Activated CD8-positive, alpha-beta memory T cell treated with anti-CD3 and anti-CD28 coated beads, Interleukin-2, amount 50 U/mL, for 4 hours (primary cell): ENCODE results near the gene PTGER1.
"Not testable (repeated sequence)": the region's sequence is repeated elsewhere in the genome, so short reads cannot be mapped to it uniquely, and the experiment has no call there.

Experiments
- DNase-seq: peaks from one replicate; pipeline ENCODE4 v3.0.0-alpha.2; 2020

Gene PTGER1

DNA sequence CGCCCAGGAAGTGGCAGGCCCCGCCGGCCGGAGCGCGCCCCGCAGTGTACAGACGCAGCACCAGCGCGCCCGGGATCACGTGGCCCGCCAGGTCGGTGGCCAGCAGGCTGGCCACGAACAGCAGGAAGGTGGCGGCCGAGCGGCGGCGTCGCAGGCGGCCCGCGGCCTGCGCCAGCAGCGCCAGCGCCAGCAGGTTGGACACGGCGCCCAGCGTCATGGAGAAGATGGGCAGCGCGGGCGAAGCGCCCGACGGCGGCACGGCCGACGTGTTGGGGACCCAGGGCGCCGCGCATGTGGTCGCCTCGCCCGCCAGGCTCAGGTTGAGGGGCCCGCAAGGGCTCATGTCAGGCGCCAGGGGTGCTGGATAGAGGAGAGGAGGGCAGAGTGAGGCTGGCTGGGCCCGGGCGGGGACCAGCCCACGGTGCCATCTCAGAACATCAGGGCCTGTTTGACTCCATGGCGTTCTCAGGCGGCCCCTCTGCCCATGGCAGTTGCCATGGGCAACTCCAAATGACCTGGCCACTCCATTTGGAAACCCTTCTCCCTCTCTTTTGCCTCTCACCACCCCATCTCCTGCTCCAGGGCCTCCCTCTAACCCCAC lies 1.1 kb downstream of the PTGER1 start:
- DNase-seq = no peak

DNA sequence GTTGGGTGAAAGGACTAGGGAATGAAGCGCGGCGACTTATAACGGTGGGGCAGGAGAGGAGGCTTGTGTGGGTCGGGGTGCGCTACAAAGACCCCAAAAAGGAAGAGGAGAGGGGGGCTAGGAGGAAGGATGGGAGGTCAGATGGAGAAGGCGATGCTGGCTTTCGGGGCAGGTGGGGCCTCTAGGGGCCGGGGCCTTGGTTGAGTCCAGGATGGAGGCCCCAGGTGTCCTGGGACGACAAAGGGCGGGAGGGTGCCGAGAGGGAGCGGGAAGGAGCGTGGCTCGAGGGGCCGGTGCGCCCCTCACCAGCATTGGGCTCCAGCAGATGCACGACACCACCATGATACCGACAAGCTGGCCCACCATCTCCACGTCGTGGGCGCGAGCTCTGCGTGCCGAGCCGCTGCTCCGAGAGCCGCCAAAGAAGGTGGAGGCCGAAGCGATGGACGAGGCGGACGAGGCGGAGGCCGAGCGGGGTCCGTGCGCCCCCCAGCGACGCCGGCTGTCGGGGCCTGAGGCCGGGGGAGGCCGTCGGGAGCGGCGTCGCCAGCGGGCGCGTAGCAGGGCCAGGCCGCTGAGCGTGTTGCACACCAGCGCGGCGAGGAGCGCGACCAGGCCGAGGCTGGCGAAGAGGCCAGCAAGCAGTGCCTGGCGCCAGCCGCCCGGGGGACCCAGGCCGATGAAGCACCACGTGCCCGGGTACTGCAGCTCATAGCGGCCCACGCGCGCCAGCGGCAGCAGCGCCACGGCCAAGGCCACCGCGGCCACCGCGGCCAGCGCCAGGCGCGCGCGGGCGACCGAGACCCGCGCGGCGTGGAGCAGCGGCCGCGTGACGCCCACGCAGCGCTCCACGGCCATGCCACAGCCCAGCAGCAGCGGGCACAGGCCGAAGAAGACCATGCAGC lies 1.8 kb downstream of the PTGER1 start:
- no peak for DNase-seq

DNA sequence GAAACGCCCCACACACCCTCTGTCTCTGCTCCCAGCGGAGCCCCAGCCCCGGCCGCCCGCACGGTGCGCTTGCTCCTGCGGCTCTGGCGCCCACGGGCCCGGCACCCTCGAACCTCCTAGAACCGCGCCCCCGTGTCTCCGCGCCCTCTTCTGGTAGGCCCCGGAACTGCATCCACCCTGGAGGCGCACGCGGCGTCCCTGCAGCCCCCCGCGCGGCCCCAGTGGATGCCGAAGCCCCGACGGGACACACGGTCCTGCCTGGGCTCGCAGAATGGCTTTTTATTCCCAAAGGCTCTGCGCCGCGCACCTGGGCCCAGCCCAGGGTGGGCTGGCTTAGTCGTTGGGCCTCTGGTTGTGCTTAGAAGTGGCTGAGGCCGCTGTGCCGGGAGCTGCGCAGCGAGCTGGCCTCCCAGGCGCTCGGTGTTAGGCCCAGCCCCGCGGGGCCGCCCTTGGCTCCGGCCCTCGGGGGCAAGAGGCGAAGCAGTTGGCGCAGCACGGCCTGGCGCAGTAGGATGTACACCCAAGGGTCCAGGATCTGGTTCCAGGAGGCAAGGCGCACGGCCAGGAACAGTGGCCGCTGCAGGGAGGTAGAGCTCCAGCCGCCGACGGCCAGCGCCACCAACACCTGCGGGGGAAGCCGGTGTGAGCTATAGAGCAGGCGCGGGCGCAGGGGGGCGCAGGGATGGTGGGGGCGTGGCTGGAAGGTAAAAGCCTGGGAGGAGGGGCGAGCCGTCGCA lies 2.8 kb downstream of the PTGER1 start:
- DNase-seq = peak; percentile 92

DNA sequence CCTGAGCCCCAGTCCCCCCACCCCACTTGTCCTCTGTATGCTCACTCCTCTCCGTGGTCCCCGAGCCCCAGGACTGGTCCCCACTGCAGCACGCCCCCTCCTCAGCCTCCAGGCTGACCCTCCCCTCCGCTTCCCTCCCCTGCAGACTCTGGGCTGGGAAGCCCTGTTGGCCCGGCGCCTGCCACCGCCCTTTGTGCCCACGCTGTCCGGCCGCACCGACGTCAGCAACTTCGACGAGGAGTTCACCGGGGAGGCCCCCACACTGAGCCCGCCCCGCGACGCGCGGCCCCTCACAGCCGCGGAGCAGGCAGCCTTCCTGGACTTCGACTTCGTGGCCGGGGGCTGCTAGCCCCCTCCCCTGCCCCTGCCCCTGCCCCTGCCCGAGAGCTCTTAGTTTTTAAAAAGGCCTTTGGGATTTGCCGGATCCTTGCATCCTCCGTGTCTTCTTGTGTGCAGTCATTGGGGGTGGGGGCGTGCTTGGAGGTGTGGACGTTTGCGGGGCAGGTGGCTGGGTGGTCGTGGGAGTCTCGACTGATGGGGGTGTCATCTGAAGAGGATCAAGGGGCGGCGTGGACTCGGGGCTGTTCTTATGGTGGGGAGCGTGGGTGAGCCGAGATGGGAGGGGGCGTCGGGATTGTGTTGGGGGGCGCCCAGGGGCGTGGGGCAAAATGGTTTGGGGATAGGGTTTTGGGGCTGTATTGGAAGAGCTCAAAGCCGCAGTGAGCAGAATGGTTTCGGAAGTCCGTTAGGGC lies 3.5 kb downstream of the PTGER1 start:
- no peak for DNase-seq

DNA sequence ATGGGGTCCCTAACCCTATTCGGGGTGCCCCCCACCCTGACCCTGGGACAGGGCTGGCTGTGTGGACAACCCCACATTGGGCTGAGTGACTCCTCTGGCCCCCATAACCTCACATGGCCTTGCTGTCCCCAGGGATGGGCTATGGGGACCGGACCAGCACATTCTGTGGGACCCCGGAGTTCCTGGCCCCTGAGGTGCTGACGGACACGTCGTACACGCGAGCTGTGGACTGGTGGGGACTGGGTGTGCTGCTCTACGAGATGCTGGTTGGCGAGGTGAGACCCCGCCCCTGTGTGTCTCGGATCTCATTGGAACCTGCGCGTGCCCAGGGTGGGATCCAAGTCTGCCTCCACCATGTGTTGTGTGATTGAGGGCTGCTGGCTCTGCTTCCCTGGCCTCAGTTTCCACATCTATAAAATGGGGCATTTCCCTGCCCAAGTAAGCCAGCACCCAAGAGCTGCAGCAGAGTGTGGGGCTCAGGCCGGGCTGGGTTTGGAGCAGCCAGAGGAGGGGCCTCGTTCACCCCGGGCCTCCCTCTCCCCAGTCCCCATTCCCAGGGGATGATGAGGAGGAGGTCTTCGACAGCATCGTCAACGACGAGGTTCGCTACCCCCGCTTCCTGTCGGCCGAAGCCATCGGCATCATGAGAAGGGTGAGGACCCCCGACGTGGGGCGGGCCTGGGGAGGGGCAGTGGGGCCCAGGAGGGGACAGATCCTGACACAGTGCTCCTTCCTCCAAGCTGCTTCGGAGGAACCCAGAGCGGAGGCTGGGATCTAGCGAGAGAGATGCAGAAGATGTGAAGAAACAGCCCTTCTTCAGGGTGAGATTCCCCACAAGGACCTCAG lies 4.9 kb downstream of the PTGER1 start:
- DNase-seq = no peak

DNA sequence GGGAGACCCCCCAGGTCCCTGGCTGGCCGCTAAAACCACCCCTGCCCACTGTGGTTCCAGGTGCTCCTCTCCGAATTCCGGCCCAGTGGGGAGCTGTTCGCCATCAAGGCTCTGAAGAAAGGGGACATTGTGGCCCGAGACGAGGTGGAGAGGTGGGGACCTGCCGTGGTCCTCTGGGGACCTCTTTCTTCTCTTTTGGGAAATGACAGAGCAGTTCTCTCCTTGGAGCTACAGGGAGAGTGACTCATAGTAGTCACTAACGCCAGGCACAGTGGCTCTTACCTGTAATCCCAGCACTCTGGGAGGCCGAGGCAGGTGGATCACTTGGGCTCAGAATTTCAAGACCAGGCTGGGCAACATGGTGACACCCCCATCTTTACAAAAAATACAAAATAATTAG lies 7.3 kb downstream of the PTGER1 start:
- DNase-seq = no peak

DNA sequence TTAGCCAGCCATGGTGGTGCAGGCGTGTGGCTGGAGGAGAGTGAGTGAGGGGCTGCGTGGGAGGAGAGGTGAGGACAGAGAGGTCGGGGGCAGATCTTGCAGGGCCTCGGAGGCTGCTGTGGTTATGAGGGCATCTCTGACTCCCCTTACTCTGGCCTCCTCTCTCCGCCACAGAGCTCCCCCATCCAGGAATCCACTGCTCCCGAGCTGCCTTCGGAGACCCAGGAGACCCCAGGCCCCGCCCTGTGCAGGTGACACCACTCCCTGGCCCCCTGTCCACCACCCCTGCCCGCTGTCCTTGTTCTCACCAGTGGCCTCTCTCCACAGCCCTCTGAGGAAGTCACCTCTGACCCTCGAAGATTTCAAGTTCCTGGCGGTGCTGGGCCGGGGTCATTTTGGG lies 7.8 kb downstream of the PTGER1 start:
- DNase-seq = no peak

DNA sequence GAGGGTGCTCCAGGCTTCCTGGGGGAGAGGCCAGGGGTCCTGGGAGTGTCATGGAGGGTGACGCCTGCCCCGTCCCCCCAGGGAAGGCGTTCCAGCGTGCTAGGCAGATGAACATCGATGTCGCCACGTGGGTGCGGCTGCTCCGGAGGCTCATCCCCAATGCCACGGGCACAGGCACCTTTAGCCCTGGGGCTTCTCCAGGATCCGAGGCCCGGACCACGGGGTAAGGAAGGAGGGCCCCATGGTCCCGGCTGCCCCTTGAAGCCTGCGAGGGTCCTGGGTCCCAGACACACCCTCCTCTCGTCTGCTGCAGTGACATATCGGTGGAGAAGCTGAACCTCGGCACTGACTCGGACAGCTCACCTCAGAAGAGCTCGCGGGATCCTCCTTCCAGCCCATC lies 11.4 kb downstream of the PTGER1 start:
- DNase-seq = no peak

DNA sequence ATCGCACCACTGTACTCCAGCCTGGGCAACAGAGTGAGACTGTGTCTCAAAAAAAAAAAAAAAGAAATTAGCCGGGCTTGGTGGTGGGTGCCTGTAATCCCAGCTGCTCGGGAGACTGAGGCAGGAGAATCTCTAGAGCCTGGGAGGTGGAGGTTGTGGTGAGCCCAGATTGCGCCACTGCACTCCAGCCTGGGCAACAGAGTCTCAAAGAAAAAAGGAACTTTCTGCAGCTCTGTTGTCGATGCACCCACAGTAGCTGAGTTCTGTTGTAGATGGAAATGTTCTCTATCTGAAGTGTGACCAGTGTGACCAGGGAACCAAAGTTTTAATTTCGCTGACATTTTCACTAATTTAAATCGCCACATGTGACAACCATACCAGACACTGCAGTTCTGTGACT lies 12.8 kb downstream of the PTGER1 start:
- DNase-seq = not testable (repeated sequence)

DNA sequence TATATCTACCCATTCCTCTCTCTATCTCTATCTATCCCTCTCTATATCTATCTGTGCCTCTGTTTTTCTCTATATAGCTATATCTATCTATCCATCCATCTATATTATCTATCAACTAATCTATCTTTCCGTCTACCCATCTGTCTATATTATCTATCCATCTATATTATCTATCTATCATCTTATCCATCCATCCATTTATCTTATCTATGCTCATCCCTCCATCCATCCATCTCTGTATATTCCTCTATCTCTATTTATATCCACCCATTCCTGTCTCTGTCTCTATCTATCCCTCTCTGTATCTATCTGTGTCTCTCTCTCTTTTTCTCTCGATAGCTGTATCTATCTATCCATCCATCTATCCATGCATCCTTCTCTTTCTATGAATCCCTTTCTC lies 14.2 kb downstream of the PTGER1 start:
- DNase-seq = no peak

DNA sequence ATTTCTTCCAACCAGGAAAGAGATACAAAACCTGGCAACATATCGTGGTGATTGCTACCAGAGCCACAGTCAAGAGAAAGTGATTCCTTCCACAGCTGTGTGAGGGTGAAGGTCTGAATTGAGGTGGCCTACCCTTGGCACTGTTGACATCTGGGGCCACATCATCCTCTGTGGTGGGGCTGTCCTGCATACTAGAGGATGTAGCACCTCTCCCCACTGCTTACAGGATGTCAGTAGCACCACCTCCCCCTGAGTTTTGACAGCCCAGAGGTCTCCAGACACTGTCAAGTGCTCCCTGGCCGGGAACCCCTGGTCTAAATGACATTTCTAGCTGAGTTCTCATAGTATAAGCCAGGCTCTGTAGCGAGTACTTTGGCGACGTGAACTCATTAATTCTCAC lies 15.5 kb downstream of the PTGER1 start:
- no peak for DNase-seq

DNA sequence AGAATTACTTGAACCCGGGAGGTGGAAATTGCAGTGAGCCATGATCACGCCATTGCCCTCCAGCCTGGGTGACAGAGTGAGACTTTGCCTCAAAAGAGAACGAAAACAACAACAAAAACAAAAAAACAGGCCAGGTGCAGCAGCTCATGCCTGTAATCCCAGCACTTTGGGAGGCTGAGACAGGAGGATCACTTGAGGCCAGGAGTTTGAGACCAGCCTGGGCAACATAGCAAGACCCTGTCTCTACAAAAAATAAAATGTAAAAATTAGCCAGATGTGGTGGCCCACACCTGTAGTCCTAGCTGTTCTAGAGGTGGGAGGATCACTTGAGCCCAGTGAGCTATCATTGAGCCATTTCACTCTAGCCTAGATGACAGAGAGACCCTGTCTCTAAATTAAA lies 22.9 kb downstream of the PTGER1 start:
- DNase-seq = not testable (repeated sequence)

DNA sequence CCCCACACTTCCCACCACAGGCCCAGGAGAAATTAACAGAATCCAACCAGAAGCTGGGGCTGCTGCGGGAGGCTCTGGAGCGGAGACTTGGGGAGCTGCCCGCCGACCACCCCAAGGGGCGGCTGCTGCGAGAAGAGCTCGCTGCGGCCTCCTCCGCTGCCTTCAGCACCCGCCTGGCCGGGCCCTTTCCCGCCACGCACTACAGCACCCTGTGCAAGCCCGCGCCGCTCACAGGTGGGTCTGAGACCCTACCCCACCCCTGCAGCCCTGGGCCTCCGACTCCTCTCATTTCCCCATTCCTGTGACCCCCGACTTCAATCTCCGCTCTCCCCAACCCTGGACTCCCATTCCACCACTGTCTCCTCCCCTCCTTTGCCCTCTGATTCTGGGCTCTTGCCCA lies 24.3 kb downstream of the PTGER1 start:
- no peak for DNase-seq

DNA sequence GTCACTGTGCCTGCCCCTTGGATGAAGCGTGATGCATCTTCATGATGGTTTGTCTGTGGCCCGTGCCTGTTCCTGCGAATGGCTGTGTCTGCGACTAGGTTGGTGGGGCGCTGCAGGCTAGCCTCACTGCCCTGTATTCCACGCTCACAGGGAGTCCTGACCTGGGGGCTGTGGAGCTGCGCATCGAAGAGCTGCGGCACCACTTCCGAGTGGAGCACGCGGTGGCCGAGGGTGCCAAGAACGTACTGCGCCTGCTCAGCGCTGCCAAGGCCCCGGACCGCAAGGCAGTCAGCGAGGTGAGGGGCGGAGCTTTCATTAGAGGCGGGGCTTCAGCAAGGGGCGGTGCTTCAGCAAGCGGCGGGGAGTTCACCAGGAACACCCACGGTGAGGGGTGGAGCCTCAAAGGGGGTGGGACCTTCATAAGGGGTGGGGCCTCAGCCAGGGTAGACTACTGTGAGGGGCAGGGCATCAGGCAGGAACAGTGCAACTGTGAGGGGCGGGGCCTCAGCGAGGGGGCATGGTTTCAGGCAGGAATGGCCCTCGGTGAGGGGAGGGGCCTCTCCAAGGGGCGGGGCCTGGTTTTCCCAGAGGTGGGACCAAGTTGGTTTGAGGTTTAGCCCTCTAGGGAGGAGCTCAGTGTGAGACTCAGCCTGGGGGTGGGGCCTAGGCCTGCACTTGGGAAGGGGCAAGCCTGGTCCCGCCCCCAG lies 24.8 kb downstream of the PTGER1 start:
- DNase-seq = no peak

DNA sequence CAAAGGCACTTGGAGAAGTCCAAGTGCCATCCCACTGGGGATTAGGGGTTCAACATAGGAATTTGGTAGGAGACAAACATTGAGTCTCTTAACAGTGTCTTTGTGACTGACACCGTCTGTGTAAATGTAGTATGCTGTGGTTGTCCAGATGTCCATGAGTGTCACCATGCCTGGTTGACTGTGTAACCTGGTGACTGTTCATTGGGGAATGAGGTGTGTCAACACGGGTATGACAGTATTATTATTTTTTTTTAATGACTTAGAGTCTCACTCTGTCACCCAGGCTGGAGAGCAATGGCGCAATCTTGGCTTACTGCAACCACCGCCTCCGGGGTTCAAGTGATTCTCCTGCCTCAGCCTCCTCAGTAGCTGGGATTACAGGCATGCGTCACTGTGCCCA lies 25.8 kb downstream of the PTGER1 start:
- DNase-seq = no peak

DNA sequence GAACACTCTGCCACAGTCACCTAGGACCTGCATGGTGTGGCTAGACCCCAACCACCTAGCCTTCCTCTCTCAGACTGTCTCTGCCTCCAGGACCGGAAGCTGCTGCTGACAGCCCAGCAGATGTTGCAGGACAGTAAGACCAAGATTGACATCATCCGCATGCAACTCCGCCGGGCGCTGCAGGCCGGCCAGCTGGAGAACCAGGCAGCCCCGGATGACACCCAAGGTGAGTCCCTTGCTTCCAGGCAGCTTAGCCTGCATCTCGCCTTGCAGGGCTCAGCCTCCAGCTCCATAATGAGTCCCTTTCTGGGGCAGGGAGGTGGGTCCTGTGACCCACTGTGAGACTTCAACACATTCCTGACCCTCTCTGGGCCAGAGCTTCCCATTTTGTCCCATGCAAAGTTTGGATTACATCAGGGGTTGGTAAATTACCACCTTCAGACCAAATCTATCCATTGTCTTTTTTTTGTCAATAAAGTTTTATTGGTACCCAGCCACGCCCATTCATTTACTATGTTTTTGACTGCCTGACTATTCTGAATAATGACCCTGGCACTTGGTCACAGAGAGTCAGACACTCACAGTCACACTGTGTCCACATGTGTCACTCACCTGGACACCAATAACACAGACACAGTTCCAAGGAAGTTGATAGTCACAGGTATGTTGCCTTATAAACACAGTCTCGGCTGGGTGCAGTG lies 28.7 kb downstream of the PTGER1 start:
- no peak for DNase-seq

DNA sequence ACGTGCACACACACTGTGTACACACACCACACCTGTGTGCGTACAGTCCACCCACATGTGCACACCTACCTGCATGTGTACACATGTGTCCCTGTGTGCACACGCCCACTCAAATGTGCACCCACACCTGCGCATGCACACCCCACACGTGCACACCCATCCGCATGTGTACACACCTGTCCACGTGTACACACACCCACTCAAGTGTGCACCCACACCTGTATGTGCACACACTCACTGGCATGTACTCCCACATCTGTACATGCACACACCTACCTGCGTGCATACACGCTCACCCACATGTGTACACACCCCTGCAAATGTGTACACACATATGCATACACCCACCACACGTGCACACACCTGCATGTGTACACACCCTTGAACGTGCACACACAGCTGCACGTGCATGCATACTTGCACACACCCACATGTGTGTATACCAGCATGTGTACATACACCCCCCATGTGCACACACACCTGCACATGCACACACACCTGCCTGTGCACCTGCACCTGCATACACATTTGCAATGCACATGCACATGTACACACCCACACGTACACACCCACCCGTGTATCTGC lies 31.4 kb downstream of the PTGER1 start:
- no peak for DNase-seq

DNA sequence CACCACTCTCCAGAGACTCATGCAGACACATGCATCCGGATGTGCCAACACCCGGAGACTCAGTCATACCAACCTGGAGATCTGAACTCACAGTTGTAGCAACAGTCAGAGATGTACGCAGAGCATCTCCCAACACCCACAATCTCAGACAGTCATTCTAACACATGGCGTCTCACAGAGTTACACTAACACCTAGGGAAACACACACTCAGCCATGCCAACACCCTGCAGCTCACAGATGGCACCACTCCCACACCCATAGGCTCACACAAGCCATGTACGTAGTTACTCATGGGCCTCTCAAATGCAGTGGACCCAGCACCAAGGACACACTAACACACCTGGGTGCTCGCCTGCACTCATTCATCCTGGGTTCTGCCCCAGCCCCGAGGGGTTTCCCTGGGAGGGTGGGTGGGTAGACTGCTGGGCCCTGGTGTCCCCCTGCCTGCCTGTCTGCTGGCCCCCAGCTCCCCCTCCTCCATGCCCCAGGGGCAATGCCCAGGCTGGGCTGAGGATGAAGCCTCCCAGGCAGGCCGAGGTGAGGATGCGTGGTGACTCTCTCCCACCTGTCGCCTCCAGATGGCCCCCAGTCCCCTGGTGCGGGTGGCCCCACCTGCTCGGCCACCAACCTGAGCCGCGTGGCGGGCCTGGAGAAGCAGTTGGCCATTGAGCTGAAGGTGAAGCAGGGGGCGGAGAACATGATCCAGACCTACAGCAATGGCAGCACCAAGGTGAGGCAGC lies 32.1 kb downstream of the PTGER1 start:
- DNase-seq = no peak

DNA sequence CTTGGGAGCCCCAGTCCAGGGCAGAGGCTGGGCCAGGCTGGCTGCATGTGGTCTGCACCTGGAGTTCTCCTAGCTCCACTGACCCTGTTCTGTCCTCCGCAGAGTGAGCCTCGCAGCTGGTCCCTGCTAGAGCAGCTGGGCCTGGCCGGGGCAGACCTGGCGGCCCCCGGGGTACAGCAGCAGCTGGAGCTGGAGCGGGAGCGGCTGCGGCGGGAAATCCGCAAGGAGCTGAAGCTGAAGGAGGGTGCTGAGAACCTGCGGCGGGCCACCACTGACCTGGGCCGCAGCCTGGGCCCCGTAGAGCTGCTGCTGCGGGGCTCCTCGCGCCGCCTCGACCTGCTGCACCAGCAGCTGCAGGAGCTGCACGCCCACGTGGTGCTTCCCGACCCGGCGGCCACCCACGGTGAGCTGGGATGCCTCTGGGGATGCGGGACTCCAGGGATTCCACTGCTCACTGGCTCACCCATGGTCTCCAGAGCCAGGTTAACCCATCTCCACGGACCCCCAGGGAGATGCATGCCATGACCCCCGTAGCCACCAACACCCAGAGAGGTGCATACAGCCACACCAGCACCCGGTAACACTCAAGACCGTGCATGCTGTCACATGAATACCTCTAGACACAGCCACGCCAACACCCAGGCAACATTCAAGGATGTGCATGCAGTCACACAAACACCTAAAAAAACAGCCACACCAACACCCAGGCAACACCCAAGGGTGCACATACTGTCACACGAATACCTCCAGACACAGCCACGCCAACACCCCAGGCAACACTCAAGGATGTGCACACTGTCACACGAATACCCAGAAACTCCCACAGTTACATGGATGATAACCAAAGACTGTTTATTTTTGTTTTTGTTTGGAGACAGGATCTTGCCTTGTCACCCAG lies 33.9 kb downstream of the PTGER1 start:
- no peak for DNase-seq
